IMR-90 (cell line): Measurements from ENCODE around the gene REXO1. TPM values are rescaled to one million over a fixed set of nuclear protein-coding genes. Genes with fewer than 3 reads are reported as not detected.

Experiments
- ATAC-seq: fragments of 200-7000 bp; cut with Tn5 transposase; 2 replicates; pipeline ENCODE4 v1.9.1; 2020; ENCODE audit warnings: low read depth, mild to moderate bottlenecking, moderate library complexity
- BruUV-seq: library from RNA; stranded (reverse); fragments of 400-500 nt; replicated peaks from 2 replicates; lab custom pipeline; 2021; lab: Mats Ljungman, UMichigan
- CTCF ChIA-PET: fragments of 300-600 bp; formaldehyde crosslinking; extraction: SDS; loops from one replicate; lab custom pipeline; 2021; ENCODE audit warnings: antibody characterized with exemption; lab: Yijun Ruan, JAX
- POLR2A ChIA-PET: fragments of 300-600 bp; sonication (Branson Sonifier 250); formaldehyde crosslinking; loops from one replicate; lab custom pipeline; 2022; ENCODE audit warnings: antibody characterized with exemption; ENCODE audit not compliant: unreplicated experiment; lab: Charles Lee
- DNase-seq: peaks from one replicate; pipeline ENCODE4 v3.0.0; 2013
- H2AFZ ChIP-seq: replicated peaks from 2 replicates; pipeline ENCODE3; 2013; ENCODE audit warnings: low read length, mild to moderate bottlenecking; ENCODE audit not compliant: poor library complexity
- H2AK5ac ChIP-seq: 2 replicates; pipeline ENCODE4 v1.6.1; 2013; ENCODE audit warnings: low read depth, low read length, inconsistent platforms
- H2AK9ac ChIP-seq: replicated peaks from 2 replicates; pipeline ENCODE3; 2013; ENCODE audit warnings: mild to moderate bottlenecking, low read depth, low read length, moderate library complexity; ENCODE audit not compliant: poor library complexity
- H2BK120ac ChIP-seq: 2 replicates; pipeline ENCODE4 v1.6.1; 2013; ENCODE audit warnings: low read depth, low read length, inconsistent platforms
- H2BK15ac ChIP-seq: 3 replicates; pipeline ENCODE4 v1.6.1; 2013; ENCODE audit warnings: low read depth, low read length, inconsistent platforms
- H2BK20ac ChIP-seq: 2 replicates; pipeline ENCODE4 v1.6.1; 2013; ENCODE audit warnings: low read depth, mild to moderate bottlenecking, inconsistent platforms, low read length, moderate library complexity
- H2BK5ac ChIP-seq: 2 replicates; pipeline ENCODE4 v1.6.1; 2013; ENCODE audit warnings: mild to moderate bottlenecking, low read depth, low read length, inconsistent platforms; ENCODE audit not compliant: poor library complexity, severe bottlenecking
- H3K14ac ChIP-seq: replicated peaks from 2 replicates; pipeline ENCODE4 v1.6.1; 2013; ENCODE audit warnings: low read depth, low read length, inconsistent platforms
- H3K18ac ChIP-seq: 2 replicates; pipeline ENCODE4 v1.6.1; 2013; ENCODE audit warnings: low read depth, low read length, control low read depth
- H3K23ac ChIP-seq: 2 replicates; pipeline ENCODE4 v1.6.1; 2013; ENCODE audit warnings: low read depth, low read length, inconsistent platforms
- H3K27ac ChIP-seq: 2 replicates; pipeline ENCODE4 v1.5.1; 2013; ENCODE audit warnings: mild to moderate bottlenecking, control low read depth, low read length; ENCODE audit not compliant: insufficient read depth
- H3K27me3 ChIP-seq: 2 replicates; pipeline ENCODE4 v1.6.1; 2013; ENCODE audit warnings: low read length; ENCODE audit not compliant: control insufficient read depth, insufficient read depth
- H3K36me3 ChIP-seq: 2 replicates; pipeline ENCODE4 v1.6.1; 2013; ENCODE audit warnings: low read length, mixed read lengths; ENCODE audit not compliant: control insufficient read depth, insufficient read depth
- H3K4ac ChIP-seq: 2 replicates; pipeline ENCODE4 v1.6.1; 2013; ENCODE audit warnings: low read depth, low read length, inconsistent platforms
- H3K4me1 ChIP-seq: 2 replicates; pipeline ENCODE4 v1.6.1; 2013; ENCODE audit warnings: low read length, mixed read lengths; ENCODE audit not compliant: control insufficient read depth, insufficient read depth
- H3K4me2 ChIP-seq: 2 replicates; pipeline ENCODE4 v1.6.1; 2013; ENCODE audit warnings: low read depth, mild to moderate bottlenecking, control low read depth, low read length, moderate library complexity
- H3K4me3 ChIP-seq: 2 replicates; pipeline ENCODE4 v1.5.1; 2013; ENCODE audit warnings: low read depth, mild to moderate bottlenecking, control low read depth, low read length, moderate library complexity; ENCODE audit not compliant: insufficient read depth
- H3K56ac ChIP-seq: 2 replicates; pipeline ENCODE4 v1.6.1; 2013; ENCODE audit warnings: low read length, inconsistent platforms; ENCODE audit not compliant: insufficient read depth; ENCODE audit errors: extremely low read depth
- H3K79me1 ChIP-seq, 2 experiments: 2 replicates each; pipeline ENCODE4 v1.6.1; 2013; ENCODE audit warnings: low read length in 2 of 2, inconsistent platforms in 1 of 2, low read depth in 1 of 2
- H3K9ac ChIP-seq: 2 replicates; pipeline ENCODE4 v1.6.1; 2013; ENCODE audit warnings: low read depth, low read length, control low read depth
- H3K9me1 ChIP-seq: 2 replicates; pipeline ENCODE4 v1.6.1; 2013; ENCODE audit warnings: low read length, inconsistent platforms; ENCODE audit not compliant: insufficient read depth
- H3K9me3 ChIP-seq: 2 replicates; pipeline ENCODE4 v1.6.1; 2013; ENCODE audit warnings: low read length; ENCODE audit not compliant: control insufficient read depth, insufficient read depth
- H4K20me1 ChIP-seq: 2 replicates; pipeline ENCODE4 v1.6.1; 2013; ENCODE audit warnings: low read length, inconsistent platforms; ENCODE audit not compliant: insufficient read depth
- H4K5ac ChIP-seq: 2 replicates; pipeline ENCODE4 v1.6.1; 2013; ENCODE audit warnings: mild to moderate bottlenecking, low read depth, low read length, control low read depth
- H4K8ac ChIP-seq, 2 experiments: 2 replicates each; pipeline ENCODE4 v1.6.1; 2013; ENCODE audit warnings: low read depth in 2 of 2, low read length in 2 of 2, control low read depth in 1 of 2, inconsistent platforms in 1 of 2
- H4K91ac ChIP-seq: 2 replicates; pipeline ENCODE4 v1.6.1; 2013; ENCODE audit warnings: low read depth, low read length, inconsistent platforms; ENCODE audit not compliant: insufficient read depth
- BHLHE40 ChIP-seq: fragments of 150-350 bp; IDR thresholded peaks from 2 replicates; pipeline ENCODE4 v1.6.1; 2016; ENCODE audit warnings: mild to moderate bottlenecking, low read depth, low read length
- CHD1 ChIP-seq: IDR thresholded peaks from 2 replicates; pipeline ENCODE4 v1.6.1; 2012; ENCODE audit warnings: low read depth, low read length, improper control_type of control experiment
- FOS ChIP-seq: fragments of 150-350 bp; IDR thresholded peaks from 2 replicates; pipeline ENCODE4 v1.6.1; 2016; ENCODE audit warnings: low read depth, low read length
- MAZ ChIP-seq: IDR thresholded peaks from 2 replicates; pipeline ENCODE4 v1.6.1; 2012; ENCODE audit warnings: low read depth, mild to moderate bottlenecking, low read length, improper control_type of control experiment, moderate library complexity, borderline replicate concordance
- MXI1 ChIP-seq: IDR thresholded peaks from 2 replicates; pipeline ENCODE4 v1.6.1; 2012; ENCODE audit warnings: low read depth, mild to moderate bottlenecking, low read length, moderate library complexity, borderline replicate concordance
- NFE2L2 ChIP-seq: fragments of 150-350 bp; IDR thresholded peaks from 2 replicates; pipeline ENCODE4 v1.6.1; 2016; ENCODE audit warnings: low read depth, mild to moderate bottlenecking, low read length
- POLR2A ChIP-seq: IDR thresholded peaks from 2 replicates; pipeline ENCODE4 v1.6.1; 2012; ENCODE audit warnings: mild to moderate bottlenecking, low read depth, low read length
- RAD21 ChIP-seq: IDR thresholded peaks from 2 replicates; pipeline ENCODE4 v1.6.1; 2012; ENCODE audit warnings: low read length, improper control_type of control experiment
- RCOR1 ChIP-seq: IDR thresholded peaks from 2 replicates; pipeline ENCODE4 v1.6.1; 2012; ENCODE audit warnings: mild to moderate bottlenecking, low read length, improper control_type of control experiment; ENCODE audit not compliant: insufficient replicate concordance
- RFX5 ChIP-seq: IDR thresholded peaks from 2 replicates; pipeline ENCODE4 v1.8.0; 2012; ENCODE audit warnings: low read depth, mild to moderate bottlenecking, low read length, moderate library complexity
- WGBS, 2 experiments: methylation state at CpG; one replicate each; pipeline versions ENCODE4 v1.1.5 to v1.1.7; 2013; ENCODE audit warnings: missing lambda C conversion rate in 2 of 2; ENCODE audit not compliant: insufficient read length in 1 of 2; ENCODE audit errors: extremely low coverage in 2 of 2; 5-methylcytosine and 5-hydroxymethylcytosine counted together
- dilution Hi-C: fragments of 300-500 bp; cut with HindIII; formaldehyde crosslinking; loops from one replicate; pipeline ENCODE4 v1.14.3; 2018; ENCODE audit warnings: low sequenced_read_pairs; ENCODE audit not compliant: unreplicated experiment
- in situ Hi-C: fragments of 300-500 bp; cut with MboI; formaldehyde crosslinking; loops from 3 replicates; pipeline ENCODE4 v1.14.3; 2019; ENCODE audit warnings: low sequenced_read_pairs, inconsistent platforms, mixed read lengths
- intact Hi-C: fragments of 100-400 bp; cut with micrococcal nuclease; formaldehyde crosslinking; loops from 2 replicates; pipeline ENCODE4 v1.10.0; 2022
- polyA plus RNA-seq, 3 experiments: library from polyadenylated mRNA; depleted of rRNA; stranded (reverse); fragments of >200 nt; gene quantifications; 2 replicates each; pipeline ENCODE4 v1.2.3, GENCODE V29; 2012; ENCODE audit warnings: low replicate concordance in 1 of 3
- total RNA-seq: library from RNA; depleted of rRNA; stranded (reverse); fragments of >200 nt; gene quantifications from 2 replicates; pipeline ENCODE4 v1.2.3, GENCODE V29; 2012
- TF ChIP-seq, protein P1 (sequence below): conservative IDR thresholded peaks from 2 replicates; pipeline ENCODE4 v1.5.1; 2012; ENCODE audit warnings: mild to moderate bottlenecking, low read depth, low read length, improper control_type of control experiment

REXO1 gene
- total and polyA plus RNA-seq, 2 of the 4 experiments (the other 2 are of a cell fraction), result 1.4 to 63.7 TPM

DNA sequence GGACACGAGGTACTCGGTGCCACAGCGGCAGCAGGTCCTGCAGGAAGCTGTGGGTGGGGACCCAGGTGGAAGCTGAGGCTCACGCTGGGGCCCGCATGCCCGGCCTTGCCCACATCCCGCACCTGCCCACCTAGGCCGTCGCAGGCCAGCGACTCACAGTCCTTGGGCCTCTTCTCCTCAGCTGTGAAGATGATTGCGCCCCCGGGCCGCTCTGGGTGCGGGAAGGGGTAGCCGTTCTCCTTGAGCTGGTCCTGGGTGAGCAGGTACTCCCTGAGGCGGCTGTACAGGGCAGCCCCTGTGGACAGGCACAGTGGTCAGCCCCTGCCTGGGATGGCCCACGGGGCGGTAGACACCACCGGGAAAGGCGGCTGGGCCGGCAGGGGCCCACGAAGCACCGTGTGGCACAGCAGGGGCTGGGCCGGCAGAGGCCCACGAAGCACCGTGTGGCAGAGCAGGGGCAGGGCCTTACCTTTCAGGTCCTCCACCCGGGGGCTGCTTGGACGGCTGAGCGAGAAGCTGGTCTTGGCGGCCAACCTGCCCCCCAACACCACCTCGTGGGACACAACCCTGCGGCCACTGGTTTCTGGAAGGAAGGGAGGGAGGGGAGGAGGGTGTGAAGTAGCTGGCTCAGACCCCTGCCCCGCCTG, 29.6 kb downstream of the REXO1 start:
- no peak overlapping the region for H3K4me3 ChIP-seq
- no peak overlapping the region for H2BK15ac ChIP-seq
- H3K27ac ChIP-seq, result no peak overlapping the region
- no peak overlapping the region for H2BK20ac ChIP-seq
- ATAC-seq (no peak), DNase-seq (no peak)
- no peak overlapping the region for H2AK9ac ChIP-seq
- no peak overlapping the region for H3K4ac ChIP-seq
- CTCF ChIA-PET, result no interaction called here
- no peak overlapping the region for H2BK120ac ChIP-seq
- no peak overlapping the region for H3K14ac ChIP-seq
- H3K4me2 ChIP-seq, result no peak overlapping the region
- no peaks in the 10 kb centered on the region for H3K9me3 ChIP-seq
- no peak overlapping the region for H2BK5ac ChIP-seq
- POLR2A ChIA-PET, result no interaction called here
- H3K9me1 ChIP-seq, result no peaks in the 10 kb centered on the region
- no peak overlapping the region for H4K91ac ChIP-seq
- no peaks in the 10 kb centered on the region for H3K27me3 ChIP-seq
- intact Hi-C loops, result no loop called here
- no peak overlapping the region for H3K23ac ChIP-seq
- no peak for TF ChIP-seq CHD1
- TF ChIP-seq NFE2L2, result no peak
- TF ChIP-seq, protein P1, sequence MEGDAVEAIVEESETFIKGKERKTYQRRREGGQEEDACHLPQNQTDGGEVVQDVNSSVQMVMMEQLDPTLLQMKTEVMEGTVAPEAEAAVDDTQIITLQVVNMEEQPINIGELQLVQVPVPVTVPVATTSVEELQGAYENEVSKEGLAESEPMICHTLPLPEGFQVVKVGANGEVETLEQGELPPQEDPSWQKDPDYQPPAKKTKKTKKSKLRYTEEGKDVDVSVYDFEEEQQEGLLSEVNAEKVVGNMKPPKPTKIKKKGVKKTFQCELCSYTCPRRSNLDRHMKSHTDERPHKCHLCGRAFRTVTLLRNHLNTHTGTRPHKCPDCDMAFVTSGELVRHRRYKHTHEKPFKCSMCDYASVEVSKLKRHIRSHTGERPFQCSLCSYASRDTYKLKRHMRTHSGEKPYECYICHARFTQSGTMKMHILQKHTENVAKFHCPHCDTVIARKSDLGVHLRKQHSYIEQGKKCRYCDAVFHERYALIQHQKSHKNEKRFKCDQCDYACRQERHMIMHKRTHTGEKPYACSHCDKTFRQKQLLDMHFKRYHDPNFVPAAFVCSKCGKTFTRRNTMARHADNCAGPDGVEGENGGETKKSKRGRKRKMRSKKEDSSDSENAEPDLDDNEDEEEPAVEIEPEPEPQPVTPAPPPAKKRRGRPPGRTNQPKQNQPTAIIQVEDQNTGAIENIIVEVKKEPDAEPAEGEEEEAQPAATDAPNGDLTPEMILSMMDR, result no peak
- TF ChIP-seq BHLHE40, result no peak
- TF ChIP-seq POLR2A, result no peak
- TF ChIP-seq FOS, result no peak
- no peak for TF ChIP-seq RCOR1
- TF ChIP-seq RFX5, result no peak
- no peak for TF ChIP-seq RAD21
- TF ChIP-seq MAZ, result no peak
- no peak for TF ChIP-seq MXI1
- dilution Hi-C loops, result no loop called here
- H3K9ac ChIP-seq, result no peak overlapping the region
- 0 out of 4 replicates have a peak, but pooled peaks cover 0 to 10% of the 10 kb centered on the region in 2 experiments for H3K79me1 ChIP-seq
- H4K20me1 ChIP-seq, result no peaks in the 10 kb centered on the region; the same call in 1 of the 2 replicates
- H2AFZ ChIP-seq, result no peak overlapping the region
- H4K5ac ChIP-seq, result no peak overlapping the region
- peaks cover 60% of the 10 kb centered on the region for H3K36me3 ChIP-seq
- H3K4me1 ChIP-seq, result no peaks in the 10 kb centered on the region
- H3K56ac ChIP-seq, result no peak overlapping the region
- BruUV-seq, result no TSS peak
- in situ Hi-C loops, result no loop called here
- no peak overlapping the region for H3K18ac ChIP-seq
- WGBS, 2 experiments, result 96% methylated on average over 19 of the region's 33 CpGs; no CpG with 5 or more reads in 1 of the 2 experiments
- H4K8ac ChIP-seq, result no peak overlapping the region
- H2AK5ac ChIP-seq, result no peak overlapping the region
